HL-60 (cell line): ENCODE data around the gene NAA60.

ENCODE experiments used
- DNase-seq, 2 experiments: peaks; one replicate each; pipeline ENCODE4 v3.0.0-alpha.2; 2010 to 2020; ENCODE audit warnings: low read depth in 1 of 2, low spot score in 1 of 2
- H3K27ac ChIP-seq: fragments of 250-450 bp; sonication (Bioruptor Pico); replicated peaks from 2 replicates; pipeline ENCODE4 v1.5.1; 2020; ENCODE audit warnings: mild to moderate bottlenecking, moderate library complexity
- H3K27me3 ChIP-seq: fragments of 250-450 bp; sonication (Bioruptor Pico); 2 replicates; pipeline ENCODE4 v1.5.1; 2021; ENCODE audit warnings: mild to moderate bottlenecking, moderate library complexity; ENCODE audit not compliant: insufficient read depth, poor library complexity, severe bottlenecking
- H3K4me3 ChIP-seq: replicated peaks from 2 replicates; pipeline ENCODE4 v1.5.1; 2011; ENCODE audit warnings: mild to moderate bottlenecking, control low read depth, low read length; ENCODE audit not compliant: insufficient read depth
- GABPA ChIP-seq: IDR thresholded peaks from 2 replicates; pipeline ENCODE4 v1.6.1; 2012; ENCODE audit warnings: low read depth
- POLR2AphosphoS5 ChIP-seq: IDR thresholded peaks from 2 replicates; pipeline ENCODE4 v1.6.1; 2012; ENCODE audit warnings: low read depth
- SPI1 ChIP-seq: IDR thresholded peaks from 2 replicates; pipeline ENCODE4 v1.6.1; 2012; ENCODE audit warnings: low read depth, mild to moderate bottlenecking, borderline replicate concordance
- TF ChIP-seq, protein P1 (sequence below): IDR thresholded peaks from 2 replicates; pipeline ENCODE4 v1.6.1; 2012; ENCODE audit warnings: low read depth; ENCODE audit not compliant: insufficient replicate concordance
- TF ChIP-seq, protein P2 (sequence below): IDR thresholded peaks from one replicate; pipeline ENCODE4 v1.5.1; 2011; ENCODE audit warnings: low read length, control low read depth, inconsistent platforms; ENCODE audit not compliant: insufficient read depth

Gene NAA60

DNA sequence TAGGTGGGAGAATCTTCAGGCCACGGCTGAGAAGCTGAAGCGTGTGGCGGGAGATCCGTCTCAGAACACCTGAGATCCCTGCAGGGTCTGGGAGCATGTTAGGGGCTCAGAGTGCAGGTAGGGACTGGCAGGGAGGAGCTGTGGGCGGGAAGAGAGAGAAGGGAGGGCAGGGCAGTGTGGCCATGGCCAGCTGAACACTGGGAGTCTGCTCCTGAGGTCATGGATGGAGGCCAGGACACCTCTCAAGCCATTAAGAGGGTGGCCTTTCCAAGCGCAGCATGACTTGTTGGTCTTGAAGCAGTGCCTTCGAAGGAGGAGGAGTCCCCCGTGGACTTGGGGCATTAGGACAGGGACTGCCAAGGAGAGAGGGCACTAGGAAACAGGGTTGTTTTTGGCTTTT, 23.7 kb downstream of the NAA60 start:
- TF ChIP-seq POLR2AphosphoS5: no peak
- no peak for TF ChIP-seq GABPA
- TF ChIP-seq, protein P1, sequence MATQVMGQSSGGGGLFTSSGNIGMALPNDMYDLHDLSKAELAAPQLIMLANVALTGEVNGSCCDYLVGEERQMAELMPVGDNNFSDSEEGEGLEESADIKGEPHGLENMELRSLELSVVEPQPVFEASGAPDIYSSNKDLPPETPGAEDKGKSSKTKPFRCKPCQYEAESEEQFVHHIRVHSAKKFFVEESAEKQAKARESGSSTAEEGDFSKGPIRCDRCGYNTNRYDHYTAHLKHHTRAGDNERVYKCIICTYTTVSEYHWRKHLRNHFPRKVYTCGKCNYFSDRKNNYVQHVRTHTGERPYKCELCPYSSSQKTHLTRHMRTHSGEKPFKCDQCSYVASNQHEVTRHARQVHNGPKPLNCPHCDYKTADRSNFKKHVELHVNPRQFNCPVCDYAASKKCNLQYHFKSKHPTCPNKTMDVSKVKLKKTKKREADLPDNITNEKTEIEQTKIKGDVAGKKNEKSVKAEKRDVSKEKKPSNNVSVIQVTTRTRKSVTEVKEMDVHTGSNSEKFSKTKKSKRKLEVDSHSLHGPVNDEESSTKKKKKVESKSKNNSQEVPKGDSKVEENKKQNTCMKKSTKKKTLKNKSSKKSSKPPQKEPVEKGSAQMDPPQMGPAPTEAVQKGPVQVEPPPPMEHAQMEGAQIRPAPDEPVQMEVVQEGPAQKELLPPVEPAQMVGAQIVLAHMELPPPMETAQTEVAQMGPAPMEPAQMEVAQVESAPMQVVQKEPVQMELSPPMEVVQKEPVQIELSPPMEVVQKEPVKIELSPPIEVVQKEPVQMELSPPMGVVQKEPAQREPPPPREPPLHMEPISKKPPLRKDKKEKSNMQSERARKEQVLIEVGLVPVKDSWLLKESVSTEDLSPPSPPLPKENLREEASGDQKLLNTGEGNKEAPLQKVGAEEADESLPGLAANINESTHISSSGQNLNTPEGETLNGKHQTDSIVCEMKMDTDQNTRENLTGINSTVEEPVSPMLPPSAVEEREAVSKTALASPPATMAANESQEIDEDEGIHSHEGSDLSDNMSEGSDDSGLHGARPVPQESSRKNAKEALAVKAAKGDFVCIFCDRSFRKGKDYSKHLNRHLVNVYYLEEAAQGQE: no peak
- TF ChIP-seq, protein P2, sequence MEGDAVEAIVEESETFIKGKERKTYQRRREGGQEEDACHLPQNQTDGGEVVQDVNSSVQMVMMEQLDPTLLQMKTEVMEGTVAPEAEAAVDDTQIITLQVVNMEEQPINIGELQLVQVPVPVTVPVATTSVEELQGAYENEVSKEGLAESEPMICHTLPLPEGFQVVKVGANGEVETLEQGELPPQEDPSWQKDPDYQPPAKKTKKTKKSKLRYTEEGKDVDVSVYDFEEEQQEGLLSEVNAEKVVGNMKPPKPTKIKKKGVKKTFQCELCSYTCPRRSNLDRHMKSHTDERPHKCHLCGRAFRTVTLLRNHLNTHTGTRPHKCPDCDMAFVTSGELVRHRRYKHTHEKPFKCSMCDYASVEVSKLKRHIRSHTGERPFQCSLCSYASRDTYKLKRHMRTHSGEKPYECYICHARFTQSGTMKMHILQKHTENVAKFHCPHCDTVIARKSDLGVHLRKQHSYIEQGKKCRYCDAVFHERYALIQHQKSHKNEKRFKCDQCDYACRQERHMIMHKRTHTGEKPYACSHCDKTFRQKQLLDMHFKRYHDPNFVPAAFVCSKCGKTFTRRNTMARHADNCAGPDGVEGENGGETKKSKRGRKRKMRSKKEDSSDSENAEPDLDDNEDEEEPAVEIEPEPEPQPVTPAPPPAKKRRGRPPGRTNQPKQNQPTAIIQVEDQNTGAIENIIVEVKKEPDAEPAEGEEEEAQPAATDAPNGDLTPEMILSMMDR: no peak
- TF ChIP-seq SPI1: no peak
- Histone ChIP-seq H3K27ac (no peak overlapping the region), H3K27me3 (no peaks in the 10 kb centered on the region), H3K4me3 (no peak overlapping the region)
- DNase-seq: no peak

DNA sequence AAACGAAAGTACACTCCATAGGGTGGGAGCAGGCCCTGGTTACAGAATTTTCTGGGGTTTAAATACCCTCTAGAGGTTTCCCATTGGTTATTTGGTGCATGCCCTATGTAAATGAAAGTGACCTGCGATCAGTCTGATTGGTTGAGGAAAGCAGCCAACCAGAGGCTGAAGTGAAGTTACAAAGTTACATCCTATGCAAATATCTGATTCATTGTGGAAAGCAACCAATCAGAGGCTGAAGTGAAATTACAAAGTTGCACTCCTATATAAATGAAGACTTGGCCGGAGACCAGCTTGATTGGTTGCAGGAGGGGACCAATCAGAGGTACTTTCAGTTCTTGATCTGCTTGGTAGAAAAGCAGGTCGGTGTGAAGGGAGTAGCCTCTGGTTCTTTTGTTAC, 24.4 kb downstream of the NAA60 start:
- Histone ChIP-seq H3K27ac (no peak overlapping the region), H3K27me3 (no peaks in the 10 kb centered on the region), H3K4me3 (no peak overlapping the region)
- no peak for DNase-seq
- no peak for TF ChIP-seq SPI1
- TF ChIP-seq, protein P2: no peak
- no peak for TF ChIP-seq POLR2AphosphoS5
- TF ChIP-seq, protein P1: no peak
- no peak for TF ChIP-seq GABPA

DNA sequence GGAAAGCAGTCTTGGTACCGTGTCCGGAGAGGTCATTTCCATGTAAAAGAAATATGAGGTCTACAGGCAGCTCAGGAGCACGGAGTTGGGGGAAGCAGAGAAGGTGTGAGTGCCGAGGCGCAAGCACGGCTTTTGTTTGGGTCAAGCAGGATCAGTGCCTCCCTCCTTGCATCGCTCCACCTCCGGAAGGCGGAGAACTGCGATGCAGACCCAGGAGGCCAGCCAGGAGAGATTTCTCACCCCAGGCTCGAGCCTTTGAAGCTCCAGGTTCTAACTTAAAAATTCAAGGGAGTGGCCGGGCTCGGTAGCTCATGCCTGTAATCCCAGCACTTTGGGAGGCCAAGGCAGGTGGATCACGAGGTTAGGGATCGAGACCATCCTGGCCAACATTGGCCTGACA, 25.0 kb downstream of the NAA60 start:
- H3K4me3 ChIP-seq: no peak overlapping the region
- no peak overlapping the region for H3K27ac ChIP-seq
- H3K27me3 ChIP-seq: no peaks in the 10 kb centered on the region
- no peak for DNase-seq
- TF ChIP-seq POLR2AphosphoS5 (no peak), SPI1 (no peak), GABPA (no peak)
- TF ChIP-seq, protein P2: no peak
- TF ChIP-seq, protein P1: no peak
